Fibroblast of the aortic adventitia (primary cell): ENCODE results near the gene SMKR1. TPM values are rescaled to one million over a fixed set of nuclear protein-coding genes. Genes with fewer than 3 reads are reported as not detected.
A peak's percentile ranks its signal among the peaks of the same experiment; 100 is the strongest.

Experiments
- DNase-seq: peaks from one replicate; pipeline ENCODE4 v3.0.0-alpha.2; 2010; ENCODE audit warnings: low read depth
- H3K4me3 ChIP-seq: 2 replicates; pipeline ENCODE4 v1.5.1; 2011; ENCODE audit warnings: low read depth, mild to moderate bottlenecking, control low read depth, low read length, moderate library complexity
- CTCF ChIP-seq: IDR thresholded peaks from 2 replicates; pipeline ENCODE4 v1.5.1; 2011; ENCODE audit warnings: mild to moderate bottlenecking, low read length, control low read depth, inconsistent platforms; ENCODE audit not compliant: insufficient read depth
- total RNA-seq: library from RNA; depleted of rRNA; stranded (reverse); fragments of >200 nt; gene quantifications from 2 replicates; pipeline ENCODE4 v1.2.3, GENCODE V29; 2012; ENCODE audit warnings: low replicate concordance

SMKR1 gene
- total RNA-seq, 1 donor = 0.72 TPM

DNA sequence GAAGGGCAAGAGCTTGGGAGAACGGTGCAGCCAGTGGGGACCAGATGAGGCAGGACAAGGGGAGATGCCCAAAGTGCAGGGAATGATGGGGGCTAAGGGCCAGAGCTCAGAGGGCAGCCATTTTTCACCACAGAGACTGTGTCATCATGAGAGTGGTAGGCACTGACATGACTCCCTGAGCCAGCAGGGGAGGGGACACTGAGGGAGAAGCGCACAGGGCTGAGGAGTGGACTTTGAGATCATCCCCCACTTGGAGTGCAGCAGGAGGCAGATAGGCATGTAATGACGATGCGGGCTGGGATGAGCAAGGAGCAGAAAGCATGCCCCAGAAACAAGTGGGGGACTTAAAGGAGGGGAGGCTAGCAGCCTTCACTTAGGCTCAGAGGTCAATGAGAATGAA, 5.2 kb upstream of the SMKR1 start:
- no peak for TF ChIP-seq CTCF
- no peak overlapping the region for H3K4me3 ChIP-seq
- no peak for DNase-seq

- H3K4me3 ChIP-seq = no peak overlapping the region
- DNase-seq = no peak
- no peak for TF ChIP-seq CTCF
These were observed 4.3 kb upstream of the SMKR1 start for GRCh38 chr7:129498021-129498420.

DNA sequence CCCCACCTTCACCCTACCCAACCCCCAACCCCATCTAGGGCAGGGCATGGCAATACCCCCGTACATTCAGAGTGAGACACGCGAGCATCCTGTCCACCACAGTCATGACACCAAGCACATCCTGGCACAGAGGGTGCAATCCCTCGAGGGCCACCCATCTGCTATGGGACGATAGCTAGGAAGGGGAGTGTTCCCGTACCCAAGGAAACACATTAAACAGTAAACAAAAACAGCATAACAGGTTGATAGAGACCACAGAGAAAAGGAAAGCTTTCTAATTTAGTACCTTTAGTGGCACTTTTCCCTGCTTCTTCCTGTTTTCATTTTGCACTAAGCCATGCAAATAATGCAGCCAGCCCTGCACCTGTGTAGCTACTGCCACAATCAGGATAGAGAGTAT, 2.3 kb upstream of the SMKR1 start:
- no peak for DNase-seq
- no peak overlapping the region for H3K4me3 ChIP-seq
- TF ChIP-seq CTCF = no peak

- DNase-seq = no peak
- peak; percentile 4 for TF ChIP-seq CTCF
- H3K4me3 ChIP-seq = peak overlapping the region; percentile 62
These were observed 666 bp downstream of the SMKR1 start for GRCh38 chr7:129502708-129503685.

- TF ChIP-seq CTCF = no peak
- no peak for DNase-seq
These were observed 1.4 kb downstream of the SMKR1 start for GRCh38 chr7:129503725-129504124.

DNA sequence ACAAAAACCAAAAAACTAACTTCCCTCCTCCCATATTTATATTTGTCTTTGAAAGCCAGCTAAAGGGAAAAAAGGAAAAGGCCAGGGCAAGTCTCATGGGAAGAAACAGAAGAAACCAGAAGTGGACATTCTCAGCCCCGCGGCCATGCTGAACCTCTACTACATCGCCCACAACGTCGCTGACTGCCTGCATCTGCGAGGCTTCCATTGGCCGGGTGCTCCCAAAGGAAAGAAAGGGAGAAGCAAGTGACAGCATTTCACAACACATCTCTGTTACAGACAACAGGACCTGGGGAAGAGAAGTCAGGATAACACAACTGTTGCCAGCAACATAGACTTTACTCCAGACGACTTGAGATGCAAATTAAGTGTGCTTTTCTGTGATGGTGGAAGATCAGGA, 9.9 kb downstream of the SMKR1 start:
- DNase-seq = no peak
- no peak for TF ChIP-seq CTCF
- no peak overlapping the region for H3K4me3 ChIP-seq

More at GRCh38 chr7:129503725-129504124, 1.4 kb downstream of the SMKR1 start:
- no peak overlapping the region for H3K4me3 ChIP-seq
